Activated CD4-positive, alpha-beta T cell treated with anti-CD3 and anti-CD28 coated beads for 36 hours (primary cell): ENCODE measurements around the gene C1QL1. TPM values are rescaled to one million over a fixed set of nuclear protein-coding genes. Genes with fewer than 3 reads are reported as not detected.
A peak's percentile ranks its signal among the peaks of the same experiment; 100 is the strongest.

ENCODE experiments used
- ATAC-seq: fragments of 200-7000 bp; cut with Tn5 transposase; one replicate; pipeline ENCODE4 v1.10.0; 2021; ENCODE audit warnings: mild to moderate bottlenecking, moderate library complexity
- CTCF ChIA-PET: fragments of 350-600 bp; sonication (Branson Sonifier 250); formaldehyde crosslinking; loops from one replicate; lab custom pipeline; 2021; ENCODE audit warnings: antibody characterized with exemption; lab: Charles Lee
- POLR2A ChIA-PET: fragments of 350-600 bp; sonication (Branson Sonifier 250); formaldehyde crosslinking; loops from one replicate; lab custom pipeline; 2021; ENCODE audit warnings: antibody characterized with exemption, inconsistent platforms; lab: Charles Lee
- DNase-seq: peaks from one replicate; pipeline ENCODE4 v3.0.0-alpha.2; 2020
- H3K27ac Mint-ChIP-seq: one replicate; pipeline ENCODE4 v1.8.0; 2021; ENCODE audit warnings: mixed read lengths
- H3K27me3 Mint-ChIP-seq: one replicate; pipeline ENCODE4 v1.8.0; 2021; ENCODE audit warnings: mixed read lengths
- H3K36me3 Mint-ChIP-seq: one replicate; pipeline ENCODE4 v1.8.0; 2021; ENCODE audit warnings: low read depth, mixed read lengths
- H3K4me1 Mint-ChIP-seq: one replicate; pipeline ENCODE4 v1.8.0; 2021; ENCODE audit warnings: mixed read lengths
- H3K4me3 Mint-ChIP-seq: one replicate; pipeline ENCODE4 v1.8.0; 2021; ENCODE audit warnings: mild to moderate bottlenecking, moderate library complexity, mixed read lengths
- H3K9me3 Mint-ChIP-seq: one replicate; pipeline ENCODE4 v1.8.0; 2021; ENCODE audit warnings: low read depth, mixed read lengths
- intact Hi-C, 2 experiments: fragments of 100-400 bp; cut with DNase I in 1 of 2; cut with micrococcal nuclease in 1 of 2; formaldehyde crosslinking; loops; one replicate each; pipeline versions ENCODE4 v1.14.2 to v1.15.1; 2022 to 2024; cut with DNase I, micrococcal nuclease
- total RNA-seq, 2 experiments: library from RNA; stranded (reverse); gene quantifications; one replicate each; pipeline ENCODE4 v1.2.3, GENCODE V29; 2021

C1QL1 gene
- total RNA-seq = under 1 TPM; 0.37 to 0.83 TPM

GRCh38 chr17:44968225-44969143 lies at the start of gene C1QL1:
Gene C1QL1 (minus strand): TSS chr17:44968303. CDS start chr17:44968048, 255 bp downstream.
- intact Hi-C loops = loop anchor here in 1 of 2 experiments (1.0 to 5.0 kb wide), 8 partner anchors 21 to 583 kb away; partner anchors contain the start of genes DCAKD, EFTUD2, KIF18B and PLCD3
- Mint-ChIP-seq H3K36me3 (no peaks in the 10 kb centered on the region), H3K4me1 (peaks cover 44% of the 10 kb centered on the region), H3K27me3 (peaks cover 41% of the 10 kb centered on the region), H3K4me3 (peak within 1 kb of the TSS; percentile 64), H3K27ac (no peak within 1 kb of the TSS), H3K9me3 (no peaks in the 10 kb centered on the region)
- peak; percentile 93 for DNase-seq
- peak; percentile 79 for ATAC-seq
- ChIA-PET CTCF (interaction anchor here (0.5 to 1.7 kb wide), 5 partner anchors 47 to 190 kb away, joined by 3 to 4 read pairs (median 4); no protein-coding TSS in a partner anchor), POLR2A (interaction anchor here (0.6 kb wide), 2 partner anchors 15 to 71 kb away, joined by 3 to 6 read pairs; no protein-coding TSS in a partner anchor)

GRCh38 chr17:45016823-45017222 lies 48.7 kb upstream of the C1QL1 start:
- Mint-ChIP-seq H3K4me3 (no peak overlapping the region), H3K9me3 (no peaks in the 10 kb centered on the region), H3K4me1 (peaks cover 24% of the 10 kb centered on the region), H3K27me3 (peaks cover 38% of the 10 kb centered on the region), H3K27ac (no peak overlapping the region), H3K36me3 (peaks cover 4% of the 10 kb centered on the region)
- intact Hi-C loops = no loop called here
- POLR2A ChIA-PET = no interaction called here
- DNase-seq (peak; percentile 16), ATAC-seq (no peak)
- CTCF ChIA-PET = no interaction called here

- intact Hi-C loops = no loop called here
- peaks cover 19% of the 10 kb centered on the region for H3K4me1 Mint-ChIP-seq
- no peaks in the 10 kb centered on the region for H3K9me3 Mint-ChIP-seq
- H3K4me3 Mint-ChIP-seq = no peak overlapping the region
- no peak overlapping the region for H3K27ac Mint-ChIP-seq
- ATAC-seq = no peak
- peaks cover 34% of the 10 kb centered on the region for H3K27me3 Mint-ChIP-seq
- ChIA-PET POLR2A (no interaction called here), CTCF (interaction anchor here (0.6 to 1.4 kb wide), 3 partner anchors 65 to 1067 kb away, joined by 3 to 4 read pairs (median 3); no protein-coding TSS in a partner anchor)
- no peak for DNase-seq
- H3K36me3 Mint-ChIP-seq = peaks cover 2% of the 10 kb centered on the region
Measured at GRCh38 chr17:45016237-45016636, 48.1 kb upstream of the C1QL1 start.

GRCh38 chr17:45013021-45013997 lies 45.2 kb upstream of the C1QL1 start:
- Mint-ChIP-seq H3K27ac (no peak overlapping the region), H3K27me3 (peaks cover 13% of the 10 kb centered on the region), H3K9me3 (no peaks in the 10 kb centered on the region), H3K4me3 (no peak overlapping the region), H3K36me3 (no peaks in the 10 kb centered on the region), H3K4me1 (peaks cover 3% of the 10 kb centered on the region)
- intact Hi-C loops = no loop called here
- ATAC-seq = no peak
- ChIA-PET CTCF (no interaction called here), POLR2A (no interaction called here)
- no peak for DNase-seq

- DNase-seq = no peak
- no peaks in the 10 kb centered on the region for H3K36me3 Mint-ChIP-seq
- CTCF ChIA-PET = no interaction called here
- H3K27ac Mint-ChIP-seq = no peak overlapping the region
- no peak for ATAC-seq
- POLR2A ChIA-PET = interaction anchor here (0.5 kb wide), 1 partner anchor 49 kb away, joined by 3 read pairs; no protein-coding TSS in a partner anchor
- H3K27me3 Mint-ChIP-seq = peaks cover 12% of the 10 kb centered on the region
- no peaks in the 10 kb centered on the region for H3K4me1 Mint-ChIP-seq
- H3K9me3 Mint-ChIP-seq = no peaks in the 10 kb centered on the region
- intact Hi-C loops = no loop called here
- H3K4me3 Mint-ChIP-seq = no peak overlapping the region
Measured at GRCh38 chr17:45011767-45012166, 43.7 kb upstream of the C1QL1 start.

- Mint-ChIP-seq H3K36me3 (no peaks in the 10 kb centered on the region), H3K27me3 (peaks cover 5% of the 10 kb centered on the region), H3K27ac (no peak overlapping the region), H3K4me3 (no peak overlapping the region), H3K9me3 (no peaks in the 10 kb centered on the region), H3K4me1 (no peaks in the 10 kb centered on the region)
- peak; percentile 11 for DNase-seq
- ChIA-PET POLR2A (no interaction called here), CTCF (interaction anchor here (0.8 kb wide), 1 partner anchor 89 kb away, joined by 3 read pairs; no protein-coding TSS in a partner anchor)
- ATAC-seq = no peak
- intact Hi-C loops = no loop called here
Measured at GRCh38 chr17:45009676-45010467, 41.8 kb upstream of the C1QL1 start.

- CTCF ChIA-PET = no interaction called here
- Mint-ChIP-seq H3K4me3 (no peak overlapping the region), H3K27ac (no peak overlapping the region), H3K27me3 (peaks cover 8% of the 10 kb centered on the region), H3K9me3 (no peaks in the 10 kb centered on the region), H3K36me3 (no peaks in the 10 kb centered on the region), H3K4me1 (no peaks in the 10 kb centered on the region)
- intact Hi-C loops = no loop called here
- no peak for ATAC-seq
- POLR2A ChIA-PET = no interaction called here
- no peak for DNase-seq
Measured at GRCh38 chr17:45008216-45008615, 40.1 kb upstream of the C1QL1 start.

- CTCF ChIA-PET = interaction anchor here (0.8 kb wide), 1 partner anchor 464 kb away, joined by 3 read pairs; no protein-coding TSS in a partner anchor
- H3K4me1 Mint-ChIP-seq = no peaks in the 10 kb centered on the region
- H3K27ac Mint-ChIP-seq = no peak overlapping the region
- H3K36me3 Mint-ChIP-seq = no peaks in the 10 kb centered on the region
- ATAC-seq = no peak
- POLR2A ChIA-PET = no interaction called here
- no peak for DNase-seq
- H3K9me3 Mint-ChIP-seq = no peaks in the 10 kb centered on the region
- intact Hi-C loops = no loop called here
- no peak overlapping the region for H3K4me3 Mint-ChIP-seq
- H3K27me3 Mint-ChIP-seq = peaks cover 9% of the 10 kb centered on the region
Measured at GRCh38 chr17:45006927-45007461, 38.9 kb upstream of the C1QL1 start.

- no peaks in the 10 kb centered on the region for H3K4me1 Mint-ChIP-seq
- no peak overlapping the region for H3K27ac Mint-ChIP-seq
- intact Hi-C loops = no loop called here
- H3K4me3 Mint-ChIP-seq = no peak overlapping the region
- DNase-seq (no peak), ATAC-seq (no peak)
- H3K27me3 Mint-ChIP-seq = peaks cover 10% of the 10 kb centered on the region
- ChIA-PET POLR2A (no interaction called here), CTCF (interaction anchor here (0.6 to 1.3 kb wide), 2 partner anchors 130 to 132 kb away, joined by 3 read pairs; partner anchors contain the start of gene ACBD4)
- no peaks in the 10 kb centered on the region for H3K9me3 Mint-ChIP-seq
- H3K36me3 Mint-ChIP-seq = no peaks in the 10 kb centered on the region
Measured at GRCh38 chr17:45005700-45006099, 37.6 kb upstream of the C1QL1 start.

- ChIA-PET POLR2A (no interaction called here), CTCF (interaction anchor here (2.6 kb wide), 1 partner anchor 16 kb away, joined by 11 read pairs; no protein-coding TSS in a partner anchor)
- peaks cover 13% of the 10 kb centered on the region for H3K27me3 Mint-ChIP-seq
- H3K9me3 Mint-ChIP-seq = peaks cover 3% of the 10 kb centered on the region
- no peak for DNase-seq
- no peaks in the 10 kb centered on the region for H3K36me3 Mint-ChIP-seq
- no peaks in the 10 kb centered on the region for H3K4me1 Mint-ChIP-seq
- ATAC-seq = no peak
- H3K4me3 Mint-ChIP-seq = no peak overlapping the region
- intact Hi-C loops = no loop called here
- no peak overlapping the region for H3K27ac Mint-ChIP-seq
Measured at GRCh38 chr17:45004388-45004787, 36.3 kb upstream of the C1QL1 start.
